NOMO-1 treated with DMSO at 0.1 percent for 48 hours (cell line): ENCODE results near the gene ALDH5A1.

ENCODE experiments used
- DNase-seq: peaks from one replicate; lab custom pipeline; 2025; ENCODE audit not compliant: unreplicated experiment; lab: John Stamatoyannopoulos, UW

ALDH5A1 gene

DNA sequence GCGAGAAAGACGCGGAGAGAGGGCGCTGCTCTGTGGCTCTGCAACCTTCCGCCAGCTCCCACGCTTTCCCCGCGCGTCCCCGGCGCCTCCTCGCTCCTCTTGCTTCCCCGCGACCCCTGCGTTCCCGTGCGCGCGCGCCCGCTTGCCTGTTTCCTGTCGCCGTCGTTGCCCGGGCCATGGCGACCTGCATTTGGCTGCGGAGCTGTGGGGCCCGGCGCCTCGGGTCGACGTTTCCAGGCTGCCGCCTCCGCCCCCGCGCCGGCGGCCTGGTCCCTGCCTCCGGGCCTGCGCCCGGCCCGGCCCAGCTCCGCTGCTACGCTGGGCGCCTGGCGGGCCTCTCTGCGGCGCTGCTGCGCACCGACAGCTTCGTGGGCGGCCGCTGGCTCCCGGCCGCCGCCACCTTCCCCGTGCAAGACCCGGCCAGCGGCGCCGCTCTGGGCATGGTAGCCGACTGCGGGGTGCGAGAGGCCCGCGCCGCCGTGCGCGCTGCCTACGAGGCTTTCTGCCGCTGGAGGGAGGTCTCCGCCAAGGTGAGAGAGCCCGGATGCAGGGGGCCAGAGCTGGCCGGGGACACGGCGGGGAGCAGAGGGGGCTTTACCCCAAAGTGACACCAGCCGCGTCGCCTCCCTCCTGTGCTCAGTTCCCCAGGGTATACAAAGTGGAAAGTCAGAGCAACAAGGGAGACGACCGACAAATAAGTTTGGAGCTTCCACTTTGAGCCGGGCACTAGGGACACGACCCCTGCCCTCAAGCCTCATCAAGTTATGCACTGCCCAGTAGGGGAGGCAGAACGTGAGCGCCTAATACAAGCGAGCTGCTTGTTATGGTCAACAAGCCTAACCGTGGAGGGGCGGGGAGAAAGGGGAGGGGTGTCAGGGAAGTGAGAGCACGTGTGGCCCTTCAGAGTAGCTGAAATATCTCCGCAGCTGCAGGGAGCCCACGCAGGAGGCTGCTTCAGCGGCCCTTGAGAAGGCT, at the start of gene ALDH5A1:
ALDH5A1 (plus strand) TSS at position 149 of the 975 bp plus-strand sequence; CDS start at position 177, 28 bp downstream.
- peak; percentile 68 for DNase-seq

DNA sequence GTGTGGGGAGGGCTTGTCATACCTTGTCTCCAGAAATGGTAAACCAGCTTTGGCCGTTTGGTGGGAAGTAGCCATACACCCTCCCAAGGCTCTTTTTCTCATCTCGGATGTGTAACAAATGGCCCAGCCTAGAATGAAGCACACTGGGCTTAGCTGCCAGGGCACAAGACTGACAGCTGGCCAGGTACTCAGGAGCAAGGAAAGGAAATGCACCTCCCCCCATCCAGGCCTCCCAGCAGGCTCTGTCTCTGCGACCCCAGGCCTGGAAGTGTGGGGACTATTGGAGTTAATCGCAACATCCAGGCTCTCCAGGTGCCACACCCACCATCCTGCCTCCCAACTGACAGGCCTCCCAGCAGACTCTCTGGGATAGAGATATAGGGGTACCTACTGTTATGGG, 49.1 kb upstream of the ALDH5A1 start:
- DNase-seq: no peak

DNA sequence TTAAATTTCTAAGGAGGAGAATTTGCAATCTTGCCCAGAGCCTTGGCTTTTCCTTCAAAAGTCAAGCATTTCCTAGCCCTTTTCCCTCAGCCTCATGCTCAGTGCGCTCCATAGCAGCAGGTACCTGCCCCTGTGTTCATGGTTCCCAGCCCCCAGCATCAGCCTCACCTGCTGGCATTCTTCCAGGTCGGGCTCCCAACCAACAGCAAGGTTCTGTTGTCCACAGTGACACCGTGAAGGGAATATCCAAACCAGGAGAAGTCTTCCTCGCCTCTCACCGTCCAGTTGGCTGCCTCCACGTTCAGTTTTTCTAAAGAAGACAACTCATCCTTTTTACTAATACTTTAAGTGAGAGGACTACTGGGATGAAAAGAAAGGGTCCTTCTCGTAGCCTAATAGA, 48.1 kb upstream of the ALDH5A1 start:
- no peak for DNase-seq

DNA sequence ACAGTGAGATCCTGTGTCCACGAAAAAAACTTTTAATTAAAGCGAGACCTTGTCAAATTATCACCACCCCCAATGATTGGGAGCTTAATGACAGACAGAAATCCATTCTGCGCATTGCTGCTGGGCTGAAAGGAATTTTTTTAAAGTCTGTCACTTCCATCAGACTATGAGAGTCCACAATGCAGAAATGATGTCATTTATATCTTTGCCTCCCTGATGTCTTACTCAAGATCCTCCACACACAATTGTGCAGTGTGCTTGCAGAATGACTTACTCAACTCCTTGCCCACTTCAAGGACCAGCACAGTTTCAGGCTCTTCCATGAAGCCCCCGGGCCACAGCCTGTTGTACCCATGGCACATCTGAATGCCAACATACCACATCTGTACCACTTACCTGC, 46.4 kb upstream of the ALDH5A1 start:
- no peak for DNase-seq

DNA sequence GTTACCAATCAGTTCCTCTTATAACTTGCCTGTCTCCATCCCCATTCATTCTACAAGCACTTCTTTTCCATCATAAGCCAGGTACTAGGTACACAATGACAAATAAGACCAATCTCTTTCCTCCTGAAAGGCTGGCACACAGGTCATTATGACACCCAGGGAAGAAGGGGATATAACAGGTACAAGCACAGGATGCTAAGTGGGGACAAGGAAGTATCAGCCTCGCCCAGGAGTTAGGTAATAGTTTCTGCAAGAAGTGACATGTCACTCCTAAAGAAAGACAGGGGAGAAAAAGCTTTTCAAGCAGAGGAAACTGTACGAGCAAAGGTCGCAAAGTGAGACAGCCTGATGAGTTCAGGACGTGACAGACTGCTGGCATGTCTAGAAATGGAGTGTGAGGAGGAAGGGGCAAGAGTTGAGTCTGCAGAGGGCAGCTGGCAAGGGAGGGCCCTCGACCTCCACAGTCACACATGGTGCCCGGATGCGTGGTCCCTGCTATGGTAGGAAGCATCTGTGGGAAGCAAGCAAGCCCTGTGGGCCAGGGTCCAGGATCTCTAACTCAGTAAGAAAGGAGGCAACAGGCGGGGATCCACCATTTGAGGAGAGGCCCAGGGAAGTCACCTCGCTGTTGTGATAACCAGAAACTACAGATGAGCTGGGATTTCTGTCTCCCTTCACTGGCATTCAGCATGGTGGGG, 45.8 kb upstream of the ALDH5A1 start:
- DNase-seq: no peak

DNA sequence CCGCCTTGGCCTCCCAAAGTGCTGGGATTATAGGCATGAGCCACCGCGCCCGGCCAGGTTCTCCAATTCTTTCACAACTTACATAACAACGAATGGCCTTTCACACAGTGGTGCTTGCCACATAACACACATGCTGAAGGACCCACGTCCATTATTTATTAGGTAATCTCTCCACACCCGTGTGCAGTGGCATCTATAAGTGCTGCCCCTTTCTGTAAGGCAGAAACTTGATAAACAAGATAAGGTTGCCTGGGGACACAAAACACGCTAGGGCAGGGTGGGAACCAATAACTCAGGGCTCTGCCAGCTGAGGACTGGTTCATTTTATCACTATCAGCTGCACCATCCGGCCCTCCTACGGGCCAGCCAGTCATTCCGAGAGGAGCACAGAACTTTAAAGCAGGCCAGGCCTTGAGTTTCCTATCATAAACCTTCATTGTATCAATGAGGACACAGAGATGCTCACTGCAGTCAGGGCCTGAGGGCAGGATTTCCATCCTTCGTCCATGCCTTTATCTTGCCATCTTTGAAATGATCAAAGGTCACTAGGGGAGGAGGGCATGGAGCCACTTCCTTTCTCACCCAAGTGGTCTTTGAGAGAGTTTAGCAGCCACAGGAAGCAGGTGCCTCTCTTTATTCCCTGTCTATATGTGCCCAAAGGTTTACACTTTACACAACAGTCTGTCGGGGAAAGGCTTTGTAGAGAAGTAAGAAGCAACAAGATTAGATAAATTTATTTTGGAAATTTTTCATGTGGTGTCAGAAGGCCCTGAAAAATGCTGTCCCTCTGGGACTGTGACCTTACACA, 43.0 kb upstream of the ALDH5A1 start:
- no peak for DNase-seq

DNA sequence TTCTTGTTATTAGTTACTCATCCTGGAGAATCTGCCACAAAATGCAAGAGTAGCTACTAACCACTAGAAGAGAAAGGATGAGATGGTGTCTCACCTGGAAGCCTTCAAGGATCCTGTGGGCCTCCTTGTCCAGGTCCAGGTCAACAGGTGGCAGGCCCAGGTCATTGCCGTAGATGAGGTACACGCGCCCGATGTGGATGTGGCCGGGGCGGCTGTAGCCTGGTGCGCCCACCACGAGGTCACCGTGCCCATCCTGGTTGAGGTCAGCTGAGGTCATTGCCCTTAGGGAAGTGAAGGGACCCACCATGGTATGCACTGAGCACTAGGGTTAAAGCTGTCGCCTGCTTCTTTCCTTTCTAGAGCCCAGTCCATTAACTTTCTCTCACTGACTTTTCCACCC, 40.8 kb upstream of the ALDH5A1 start:
- no peak for DNase-seq

DNA sequence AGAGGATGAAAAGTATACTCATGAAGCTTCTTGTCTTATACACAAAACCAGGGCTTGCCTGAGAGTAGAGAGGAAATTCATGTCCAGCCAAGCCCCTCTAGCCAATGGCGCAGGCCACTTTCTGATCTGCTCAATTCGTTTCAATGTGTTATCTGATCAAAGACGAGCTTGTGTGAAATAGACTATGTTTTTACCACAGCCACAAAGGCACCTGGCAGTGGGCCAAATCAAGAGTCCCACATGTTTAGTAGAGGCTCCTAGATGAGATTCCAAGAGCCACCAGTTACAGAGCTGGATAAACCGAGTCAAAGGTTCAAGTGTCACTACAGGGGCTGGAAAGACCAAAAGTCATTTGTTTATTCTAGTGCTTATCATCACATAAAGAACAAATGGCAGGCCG, 40.3 kb upstream of the ALDH5A1 start:
- no peak for DNase-seq

DNA sequence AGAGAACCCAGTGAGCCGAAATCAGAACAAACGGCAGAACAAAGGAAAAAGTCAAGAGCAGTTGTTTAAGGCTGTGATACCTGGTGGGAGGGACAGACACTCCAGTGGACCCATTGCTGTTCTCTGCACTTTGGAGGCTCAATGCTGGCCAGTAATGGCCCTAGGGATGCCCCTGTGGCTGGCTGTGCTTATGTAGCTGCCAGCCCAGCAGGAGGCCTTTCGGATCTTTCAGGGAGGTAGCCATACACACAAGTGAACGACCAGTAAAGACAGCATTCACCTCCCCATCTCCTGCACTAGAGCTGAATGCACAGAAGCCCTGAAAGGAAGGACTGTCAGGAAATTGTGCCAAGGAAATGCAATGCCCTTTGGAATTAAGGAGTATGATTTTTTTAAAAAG, 39.7 kb upstream of the ALDH5A1 start:
- DNase-seq: no peak

DNA sequence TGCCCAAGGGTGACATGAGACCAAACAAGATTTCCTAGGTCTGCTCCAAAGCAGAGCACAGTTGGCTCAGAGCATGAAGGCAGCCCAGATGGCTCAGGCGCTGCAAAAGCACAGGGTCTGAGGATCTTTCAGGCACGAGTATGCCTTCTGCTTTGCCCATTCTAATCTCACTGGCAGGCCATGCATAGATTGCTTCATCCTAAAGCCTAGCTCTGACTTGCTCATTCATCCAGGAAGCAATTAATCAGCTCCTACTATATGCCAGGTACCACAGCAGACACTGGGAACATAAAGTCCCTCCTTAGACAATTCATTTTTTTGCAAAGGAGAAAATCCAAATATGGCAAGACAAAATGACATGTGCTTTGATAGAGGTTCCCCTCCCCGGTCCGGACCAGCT, 36.6 kb upstream of the ALDH5A1 start:
- DNase-seq: no peak

DNA sequence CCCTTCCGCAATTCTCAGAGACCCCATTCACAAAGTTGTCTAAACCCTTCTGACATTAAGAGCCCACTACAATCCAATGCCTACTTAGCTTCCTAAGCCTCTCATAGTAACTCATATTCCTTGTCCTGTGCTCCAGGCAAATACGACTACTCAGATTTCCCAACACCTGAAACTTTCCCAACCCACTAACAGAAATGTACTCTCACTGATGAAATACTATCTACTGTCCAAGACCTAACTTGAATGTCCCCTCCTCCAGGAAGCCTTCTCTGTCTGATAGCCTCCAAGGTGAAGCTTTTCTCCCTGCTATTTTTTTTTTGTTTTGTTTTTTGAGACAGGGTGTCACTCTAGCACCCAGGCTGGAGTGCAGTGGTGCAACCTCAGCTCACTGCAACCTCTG, 35.8 kb upstream of the ALDH5A1 start:
- DNase-seq: no peak

DNA sequence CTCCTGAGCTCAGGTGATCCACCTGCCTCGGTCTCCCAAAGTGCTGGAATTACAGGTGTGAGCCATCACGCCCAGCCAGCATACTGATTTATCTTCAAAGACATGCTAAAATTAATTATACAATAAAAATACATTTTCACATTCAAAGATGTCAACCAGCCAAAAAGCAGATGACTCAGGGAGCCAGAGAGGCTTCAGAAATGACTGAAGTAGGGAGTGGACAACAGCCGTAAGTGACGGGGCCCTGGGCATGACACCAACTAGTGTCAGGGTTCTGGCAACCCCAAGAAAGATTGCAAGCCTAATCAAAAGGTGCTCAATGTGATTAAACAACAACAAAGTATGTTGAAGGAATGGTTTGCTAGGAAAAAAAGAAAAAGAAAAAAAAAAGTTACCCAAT, 33.8 kb upstream of the ALDH5A1 start:
- no peak for DNase-seq

DNA sequence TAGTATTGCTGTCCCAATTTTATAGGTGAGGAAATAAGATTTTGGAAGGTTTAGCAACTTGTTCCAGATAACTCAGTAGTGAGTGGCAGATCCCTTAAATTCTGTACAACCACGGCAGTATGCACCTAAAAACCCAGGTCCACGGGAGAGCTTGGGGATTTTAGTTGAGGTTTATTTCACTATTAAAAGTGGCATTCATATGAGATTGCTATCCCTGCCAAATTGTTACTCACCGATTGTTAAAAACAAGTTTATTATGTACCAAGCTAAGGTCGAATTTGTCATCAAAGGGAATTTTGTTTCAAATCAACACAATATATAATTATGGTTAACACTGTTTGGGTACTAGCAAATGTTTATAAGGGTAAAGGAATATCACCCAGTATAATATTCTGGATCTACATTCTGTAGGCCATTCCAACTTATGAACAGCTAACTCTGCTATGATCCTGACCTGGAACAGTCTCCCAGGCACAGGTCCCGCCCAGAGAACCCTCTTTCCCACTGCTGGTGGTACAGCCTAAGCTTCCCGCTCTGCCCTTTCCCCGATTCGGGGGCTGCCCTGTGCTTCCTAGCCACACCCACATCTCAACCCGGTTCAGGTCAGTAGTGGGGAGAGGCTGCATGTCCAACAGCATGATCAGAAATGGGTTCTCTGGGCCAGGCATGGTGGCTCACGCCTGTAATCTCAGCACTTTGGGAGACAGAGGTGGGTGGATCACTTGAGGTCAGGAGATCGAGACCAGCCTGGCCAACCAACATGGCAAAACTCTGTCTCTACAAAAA, 30.3 kb upstream of the ALDH5A1 start:
- no peak for DNase-seq

DNA sequence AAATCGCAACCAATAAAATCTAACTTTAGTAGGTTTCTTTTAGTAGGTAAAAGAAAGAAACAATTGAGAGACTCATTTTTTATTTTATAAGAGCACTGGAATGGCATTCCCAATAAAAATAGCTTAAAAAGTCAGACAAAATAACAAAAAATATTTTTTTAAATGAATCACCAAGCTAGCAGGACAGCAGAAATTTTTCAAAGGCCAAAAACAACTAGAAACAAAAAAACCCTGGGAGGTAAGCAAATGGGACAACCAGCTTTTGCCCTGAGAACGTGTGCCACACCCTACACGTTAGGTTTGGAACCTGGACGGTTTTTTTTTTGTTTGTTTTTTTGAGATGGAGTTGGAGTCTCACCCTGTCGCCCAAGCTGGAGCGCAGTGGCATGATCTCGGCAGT, 25.0 kb upstream of the ALDH5A1 start:
- no peak for DNase-seq

DNA sequence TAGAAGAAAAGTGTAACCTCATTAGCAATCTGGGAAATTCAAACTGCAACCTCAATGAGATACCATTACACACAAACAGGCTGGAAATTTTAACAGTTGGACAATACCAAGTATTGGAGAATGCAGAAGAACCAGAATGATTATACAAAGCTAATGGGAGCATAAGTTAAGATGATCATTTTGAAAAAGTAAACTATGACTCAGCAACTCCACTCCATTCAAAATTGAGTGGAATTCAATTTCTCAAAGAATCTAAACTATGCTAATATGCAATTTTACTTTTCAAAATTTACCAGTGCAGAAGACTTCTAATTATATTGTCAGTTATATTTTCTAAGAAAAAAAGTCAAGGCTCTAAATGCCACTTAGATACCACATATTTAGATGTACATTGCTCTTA, 22.6 kb upstream of the ALDH5A1 start:
- no peak for DNase-seq

DNA sequence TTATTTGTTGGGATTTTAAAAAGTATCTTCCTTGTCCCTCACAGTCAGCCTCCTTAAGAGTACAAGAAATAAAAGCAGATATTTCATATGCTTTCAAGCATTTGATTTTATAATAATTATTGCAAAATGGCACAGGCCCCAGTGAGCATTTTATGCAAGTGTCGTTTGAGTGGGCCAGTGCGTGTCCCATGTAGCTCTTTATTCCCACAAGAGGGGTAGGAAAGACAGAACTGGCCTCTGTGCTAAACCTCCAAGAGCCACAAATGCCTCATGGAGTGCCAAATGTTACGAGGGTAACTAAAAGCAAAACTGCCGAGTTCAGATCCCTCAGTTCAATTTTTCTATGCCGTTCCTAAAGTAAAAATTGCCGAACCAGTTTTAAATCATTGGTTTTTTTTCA, 18.1 kb upstream of the ALDH5A1 start:
- DNase-seq: no peak

DNA sequence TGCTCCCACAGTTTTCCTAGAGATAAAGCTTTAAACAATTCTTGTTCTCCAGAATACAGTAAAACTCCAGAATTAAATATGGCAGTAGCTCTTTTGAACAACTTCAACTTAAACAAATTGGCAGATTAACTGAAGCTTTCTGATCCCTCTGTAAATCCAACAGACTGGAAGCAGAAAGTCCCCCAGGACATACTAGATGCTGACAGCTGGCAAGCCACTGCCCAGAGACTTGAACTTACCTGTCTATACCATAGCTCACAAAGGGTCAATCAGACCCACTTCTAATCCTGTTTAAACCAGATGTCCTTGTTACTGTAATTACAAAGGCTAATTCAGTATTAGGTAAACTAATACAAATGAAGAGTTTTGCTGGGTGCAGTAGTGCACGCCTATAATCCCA, 17.7 kb upstream of the ALDH5A1 start:
- DNase-seq: no peak

DNA sequence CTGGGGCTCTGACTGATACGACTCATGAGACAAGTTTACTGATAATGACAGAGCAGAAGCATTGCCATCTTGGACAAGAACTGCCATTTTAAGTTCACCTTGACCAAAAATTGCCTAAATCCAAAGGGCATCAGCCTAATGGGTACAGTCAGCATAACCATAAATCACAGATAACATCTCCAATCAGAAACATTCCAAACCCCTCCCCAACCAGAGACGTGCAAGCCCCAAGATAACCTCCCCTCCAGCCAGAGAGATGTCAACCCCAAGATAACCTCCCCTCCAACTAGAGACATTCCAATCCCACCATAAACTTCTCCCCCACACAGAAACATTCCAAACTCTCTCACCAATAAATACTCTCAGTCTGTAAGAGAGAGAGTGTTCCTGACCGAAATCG, 15.9 kb upstream of the ALDH5A1 start:
- DNase-seq: no peak

DNA sequence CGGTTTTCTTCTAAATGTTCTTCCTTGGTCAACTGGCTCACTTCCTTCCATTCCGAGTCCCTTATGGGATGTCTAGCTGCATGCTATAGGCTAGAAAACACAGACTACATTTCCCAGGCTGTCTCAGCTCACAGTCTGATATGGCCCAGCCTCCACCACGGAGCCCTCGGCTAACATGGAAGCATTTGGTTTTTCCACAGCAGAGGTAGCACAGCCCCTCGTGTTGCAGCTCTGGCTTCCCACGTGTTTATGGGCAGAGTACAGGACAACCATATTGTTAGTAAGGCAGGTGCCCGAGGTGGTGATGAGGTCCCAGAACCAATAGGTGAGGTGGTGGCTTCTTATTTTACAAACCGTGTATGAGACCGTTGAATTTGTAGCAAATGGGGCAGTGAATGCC, 14.1 kb upstream of the ALDH5A1 start:
- no peak for DNase-seq

DNA sequence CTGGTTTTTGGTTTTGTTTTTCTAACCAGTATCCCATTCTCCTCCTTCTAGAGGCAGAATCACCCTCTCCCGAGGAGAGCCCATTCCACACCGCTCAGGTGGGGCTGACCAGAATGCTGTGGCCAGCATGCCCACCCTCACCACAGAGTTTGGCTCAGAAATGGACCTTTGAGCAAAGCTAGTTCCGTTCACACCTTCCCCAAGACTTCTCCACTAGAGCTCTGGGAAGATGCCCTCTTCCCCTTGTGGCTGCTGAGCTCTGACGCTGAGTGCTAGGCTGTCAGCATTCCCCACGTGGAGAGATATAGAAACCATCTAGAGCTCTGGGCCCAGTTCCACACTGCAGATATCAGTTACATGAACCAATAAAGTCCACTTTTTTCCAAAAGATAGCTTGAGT, 13.3 kb upstream of the ALDH5A1 start:
- no peak for DNase-seq
